Glutamatergic neuron (in vitro differentiated cells): Measurements from ENCODE around the gene PSORS1C2. TPM values are rescaled to one million over a fixed set of nuclear protein-coding genes. Genes with fewer than 3 reads are reported as not detected.

Experiments
- DNase-seq: peaks from one replicate; pipeline ENCODE4 v3.0.0; 2022
- H3K27ac Mint-ChIP-seq: one replicate; pipeline ENCODE4 v1.8.0; 2020; ENCODE audit warnings: mild to moderate bottlenecking, mixed read lengths, inconsistent platforms; ENCODE audit not compliant: unreplicated experiment
- H3K27me3 Mint-ChIP-seq: one replicate; pipeline ENCODE4 v1.8.0; 2020; ENCODE audit warnings: mild to moderate bottlenecking, moderate library complexity, mixed read lengths, inconsistent platforms; ENCODE audit not compliant: unreplicated experiment
- H3K36me3 Mint-ChIP-seq: one replicate; pipeline ENCODE4 v1.8.0; 2020; ENCODE audit warnings: mild to moderate bottlenecking, mixed read lengths, inconsistent platforms; ENCODE audit not compliant: unreplicated experiment
- H3K4me1 Mint-ChIP-seq: one replicate; pipeline ENCODE4 v1.8.0; 2020; ENCODE audit warnings: mild to moderate bottlenecking, low read depth, mixed read lengths, inconsistent platforms; ENCODE audit not compliant: unreplicated experiment
- H3K4me3 Mint-ChIP-seq: one replicate; pipeline ENCODE4 v1.8.0; 2020; ENCODE audit warnings: mild to moderate bottlenecking, mixed read lengths, inconsistent platforms; ENCODE audit not compliant: unreplicated experiment
- H3K9me3 Mint-ChIP-seq: one replicate; pipeline ENCODE4 v1.8.0; 2020; ENCODE audit warnings: mild to moderate bottlenecking, moderate library complexity, mixed read lengths, inconsistent platforms; ENCODE audit not compliant: unreplicated experiment
- CTCF ChIP-seq: fragments of 200-600 bp; sonication (generic); IDR thresholded peaks from one replicate; pipeline ENCODE4 v1.5.0; 2021; ENCODE audit not compliant: partially characterized antibody, unreplicated experiment
- total RNA-seq: library from RNA; stranded (reverse); fragmentation: NEBNext Ultra II Directional; extraction: Animal tissue kit (Norgen Biotek cat#: 25700); gene quantifications from one replicate; pipeline ENCODE4 v1.2.1, GENCODE V29; 2021; ENCODE audit not compliant: unreplicated experiment

The PSORS1C2 gene
- total RNA-seq, 1 donor from 2014 or later: 0.49 TPM

- Mint-ChIP-seq H3K4me3 (no peak overlapping the region), H3K27ac (no peak overlapping the region), H3K27me3 (peaks cover 2% of the 10 kb centered on the region), H3K9me3 (no peaks in the 10 kb centered on the region), H3K4me1 (no peaks in the 10 kb centered on the region), H3K36me3 (no peaks in the 10 kb centered on the region)
- DNase-seq: no peak
- no peak for TF ChIP-seq CTCF
Measured at GRCh38 chr6:31129130-31129529, 9.7 kb downstream of the PSORS1C2 start.

DNA sequence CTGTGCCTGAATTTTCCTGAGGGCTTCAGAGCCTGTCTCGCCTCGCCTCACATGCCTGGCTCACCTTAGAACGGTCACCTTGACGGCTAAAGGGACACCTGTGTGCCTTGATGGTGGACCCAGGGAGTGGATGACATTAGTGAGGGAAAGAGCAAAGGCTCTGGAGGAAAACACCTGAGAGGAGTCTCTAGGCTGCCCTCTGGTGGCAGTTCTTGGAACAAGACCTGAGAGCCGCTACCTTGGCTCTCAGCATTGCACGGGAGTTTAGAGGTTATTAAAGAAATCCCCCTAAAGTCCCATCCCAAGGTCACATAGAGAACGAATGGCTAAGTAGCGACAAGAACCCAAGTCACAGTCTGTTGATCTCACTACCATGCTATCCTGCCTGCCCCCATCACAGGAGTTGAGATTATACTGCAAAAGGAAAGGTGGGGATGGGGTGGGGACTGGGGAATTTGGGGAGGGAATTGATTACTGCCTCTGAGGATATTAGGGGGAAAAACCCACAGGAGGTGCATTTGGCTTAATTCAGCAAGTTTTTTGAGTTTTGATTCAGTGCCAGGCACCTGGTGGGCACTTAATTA is 10.7 kb downstream of the PSORS1C2 start:
- no peaks in the 10 kb centered on the region for H3K36me3 Mint-ChIP-seq
- H3K27me3 Mint-ChIP-seq: peaks cover 2% of the 10 kb centered on the region
- no peak overlapping the region for H3K4me3 Mint-ChIP-seq
- H3K4me1 Mint-ChIP-seq: no peaks in the 10 kb centered on the region
- DNase-seq: peak; percentile 78
- H3K27ac Mint-ChIP-seq: no peak overlapping the region
- no peaks in the 10 kb centered on the region for H3K9me3 Mint-ChIP-seq
- peak; percentile 86 for TF ChIP-seq CTCF

DNA sequence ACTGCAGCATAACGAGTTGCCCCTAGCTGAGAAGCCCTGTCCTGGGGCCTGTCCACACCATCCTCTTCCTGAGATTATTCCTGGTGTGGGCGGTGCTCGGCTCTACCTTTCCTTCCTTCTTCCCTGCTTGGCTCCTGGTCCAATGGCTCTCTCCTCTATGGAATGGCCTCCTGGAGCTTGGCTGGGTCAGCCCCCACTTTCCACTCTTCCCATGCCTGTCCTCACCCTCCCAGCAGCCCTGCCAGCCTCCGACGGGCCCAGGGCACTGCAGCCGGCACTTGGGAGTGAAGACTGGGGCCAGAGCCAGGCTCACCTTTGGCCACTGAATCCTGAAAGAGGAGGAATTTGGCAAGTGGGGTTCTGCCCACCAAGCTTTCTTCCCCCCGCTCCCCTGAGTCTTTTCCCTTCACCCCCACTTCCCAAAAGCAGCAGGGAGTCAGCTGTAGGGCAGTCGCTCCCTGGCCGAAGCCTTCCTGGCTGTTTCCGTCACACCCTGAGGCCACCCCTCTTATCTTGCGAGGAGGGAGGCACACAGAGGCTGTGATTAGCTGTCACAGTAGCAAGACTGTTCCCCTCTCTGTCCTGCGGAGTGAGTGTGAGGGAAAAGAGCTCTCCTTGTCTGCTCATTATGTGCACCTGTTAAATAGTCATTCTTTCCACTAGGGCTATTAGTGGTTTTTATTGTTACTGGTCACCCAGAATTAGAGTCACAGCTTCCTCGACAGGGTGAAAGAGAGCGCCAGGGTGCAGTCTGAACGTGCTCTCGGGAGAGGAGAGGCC is 12.3 kb downstream of the PSORS1C2 start:
- no peak overlapping the region for H3K27ac Mint-ChIP-seq
- H3K4me3 Mint-ChIP-seq: no peak overlapping the region
- no peaks in the 10 kb centered on the region for H3K4me1 Mint-ChIP-seq

GRCh38 chr6:31125586-31126363 is 13.1 kb downstream of the PSORS1C2 start:
- Mint-ChIP-seq H3K9me3 (no peaks in the 10 kb centered on the region), H3K27me3 (peaks cover 2% of the 10 kb centered on the region), H3K4me3 (no peak overlapping the region), H3K36me3 (no peaks in the 10 kb centered on the region), H3K27ac (no peak overlapping the region), H3K4me1 (no peaks in the 10 kb centered on the region)
- TF ChIP-seq CTCF: no peak
- DNase-seq: no peak

More for the DNA sequence above, 12.3 kb downstream of the PSORS1C2 start:
- no peak for TF ChIP-seq CTCF
- Mint-ChIP-seq H3K36me3 (no peaks in the 10 kb centered on the region), H3K27me3 (peaks cover 2% of the 10 kb centered on the region), H3K9me3 (no peaks in the 10 kb centered on the region)
- DNase-seq: no peak
